Endothelial cell of umbilical vein (primary cell): ENCODE data around the gene PIK3R6. TPM values are rescaled to one million over a fixed set of nuclear protein-coding genes. Genes with fewer than 3 reads are reported as not detected.

ENCODE experiments used
- BruUV-seq: library from RNA; stranded (reverse); fragments of 400-500 nt; replicated peaks from 2 replicates; lab custom pipeline; 2021; lab: Mats Ljungman, UMichigan
- CTCF ChIA-PET: fragments of 300-600, 350-600 bp; sonication (Branson Sonifier 250); formaldehyde crosslinking; loops from one replicate; lab custom pipeline; 2021; ENCODE audit warnings: antibody characterized with exemption, inconsistent platforms; lab: Charles Lee
- POLR2A ChIA-PET: fragments of 300-600, 350-600 bp; sonication (Branson Sonifier 250); formaldehyde crosslinking; loops from one replicate; lab custom pipeline; 2021; ENCODE audit warnings: antibody characterized with exemption, inconsistent platforms; lab: Charles Lee
- DNase-seq: peaks from one replicate; pipeline ENCODE4 v3.0.0-alpha.2; 2011; ENCODE audit warnings: low read depth, low spot score
- FAIRE-seq: peaks from 2 replicates; lab custom pipeline; 2011; peaks lifted over from hg19 to GRCh38; lab: Jason Lieb, UNC
- H2AFZ ChIP-seq: 2 replicates; pipeline ENCODE4 v1.6.0; 2012; ENCODE audit warnings: low read depth, low read length, control low read depth, inconsistent platforms
- H3K27ac ChIP-seq: 2 replicates; pipeline ENCODE4 v1.5.1; 2011; ENCODE audit warnings: low read depth, mild to moderate bottlenecking, control low read depth, low read length, moderate library complexity; ENCODE audit not compliant: insufficient read depth
- H3K27me3 ChIP-seq, 2 experiments: 2 replicates each; pipeline versions ENCODE4 v1.6.0 to v1.6.1; 2011; ENCODE audit warnings: low read length in 2 of 2, mixed read lengths in 1 of 2; ENCODE audit not compliant: control insufficient read depth in 2 of 2, insufficient read depth in 2 of 2
- H3K36me3 ChIP-seq, 2 experiments: 2 replicates in 1 of 2; 3 replicates in 1 of 2; pipeline ENCODE4 v1.5.1; 2011; ENCODE audit warnings: low read length in 2 of 2, mild to moderate bottlenecking in 1 of 2, moderate library complexity in 1 of 2; ENCODE audit not compliant: control insufficient read depth in 2 of 2, insufficient read depth in 2 of 2; ENCODE audit errors: extremely low read depth in 1 of 2
- H3K4me1 ChIP-seq: 3 replicates; pipeline ENCODE4 v1.5.1; 2011; ENCODE audit warnings: mild to moderate bottlenecking, low read length; ENCODE audit not compliant: control insufficient read depth, insufficient read depth; ENCODE audit errors: extremely low read depth
- H3K4me2 ChIP-seq: 2 replicates; pipeline ENCODE4 v1.6.1; 2011; ENCODE audit warnings: low read length, control low read depth, mixed read lengths; ENCODE audit not compliant: insufficient read depth
- H3K4me3 ChIP-seq, 3 experiments: fragments of 200-600 bp in 1 of 3; sonication (generic), shearing (Covaris generic) in 1 of 3; replicated peaks in 1 of 3; 2 replicates each; pipeline ENCODE4 v1.5.1; 2011 to 2016; ENCODE audit warnings: control low read depth in 3 of 3, low read length in 3 of 3, mild to moderate bottlenecking in 2 of 3, inconsistent platforms in 1 of 3, low read depth in 1 of 3, moderate library complexity in 1 of 3; ENCODE audit not compliant: insufficient read depth in 1 of 3
- H3K79me2 ChIP-seq: 2 replicates; pipeline ENCODE4 v1.6.0; 2012; ENCODE audit warnings: low read length, inconsistent platforms; ENCODE audit not compliant: control insufficient read depth, insufficient read depth
- H3K9ac ChIP-seq: replicated peaks from 2 replicates; pipeline ENCODE3; 2011; ENCODE audit warnings: low read length, control low read depth; ENCODE audit not compliant: insufficient read depth; ENCODE audit errors: extremely low read depth
- H3K9me1 ChIP-seq: replicated peaks from 3 replicates; pipeline ENCODE4 v1.6.0; 2011; ENCODE audit warnings: mild to moderate bottlenecking, low read length; ENCODE audit not compliant: control insufficient read depth, insufficient read depth; ENCODE audit errors: extremely low read depth
- H3K9me3 ChIP-seq: replicated peaks from 2 replicates; pipeline ENCODE4 v1.5.1; 2012; ENCODE audit warnings: low read length, inconsistent platforms; ENCODE audit not compliant: control insufficient read depth, insufficient read depth
- H4K20me1 ChIP-seq: replicated peaks from 2 replicates; pipeline ENCODE3; 2011; ENCODE audit warnings: mild to moderate bottlenecking, low read length; ENCODE audit not compliant: control insufficient read depth, insufficient read depth; ENCODE audit errors: extremely low read depth
- EZH2 ChIP-seq: IDR thresholded peaks from 2 replicates; pipeline ENCODE4 v1.6.1; 2012; ENCODE audit warnings: borderline replicate concordance, low read depth, mild to moderate bottlenecking, moderate library complexity, low read length, inconsistent platforms; ENCODE audit not compliant: severe bottlenecking
- FOS ChIP-seq: IDR thresholded peaks from 2 replicates; pipeline ENCODE4 v1.6.1; 2011; ENCODE audit warnings: mild to moderate bottlenecking, low read length, moderate library complexity, borderline replicate concordance; ENCODE audit not compliant: insufficient read depth
- GATA2 ChIP-seq: IDR thresholded peaks from 2 replicates; pipeline ENCODE4 v1.7.0; 2011; ENCODE audit warnings: low read depth, mild to moderate bottlenecking, moderate library complexity, mixed read lengths, low read length; ENCODE audit not compliant: insufficient read length, insufficient read depth
- JUN ChIP-seq: IDR thresholded peaks from 2 replicates; pipeline ENCODE4 v1.6.1; 2011; ENCODE audit warnings: borderline replicate concordance, low read depth; ENCODE audit not compliant: insufficient read length, insufficient read depth
- MYC ChIP-seq: IDR thresholded peaks from one replicate; pipeline ENCODE4 v1.6.1; 2011; ENCODE audit warnings: mild to moderate bottlenecking, low read depth, low read length
- POLR2A ChIP-seq: IDR thresholded peaks from 2 replicates; pipeline ENCODE4 v1.6.1; 2012; ENCODE audit warnings: low read depth, mild to moderate bottlenecking, control low read depth, low read length
- POLR2AphosphoS5 ChIP-seq: IDR thresholded peaks from 2 replicates; pipeline ENCODE4 v1.6.1; 2012; ENCODE audit warnings: low read depth, mild to moderate bottlenecking, control low read depth, low read length, moderate library complexity; ENCODE audit not compliant: insufficient read depth
- dilution Hi-C: fragments of 300-500 bp; cut with MboI; formaldehyde crosslinking; loops from one replicate; pipeline ENCODE4 v1.15.0; 2019; ENCODE audit warnings: low sequenced_read_pairs; ENCODE audit not compliant: extremely low pct_ligation_motif_present
- intact Hi-C: fragments of 100-400 bp; cut with micrococcal nuclease; formaldehyde crosslinking; loops from one replicate; pipeline ENCODE4 v1.10.0; 2022
- polyA plus RNA-seq, 4 experiments: library from polyadenylated mRNA; depleted of rRNA in 3 of 4; stranded (reverse) in 3 of 4; unstranded in 1 of 4; fragments of >200 nt; gene quantifications; 2 replicates each; pipeline versions ENCODE4 v1.2.1 to v1.2.3, GENCODE V29; 2011 to 2012; ENCODE audit warnings: missing spikeins in 1 of 4
- total RNA-seq: library from RNA; stranded (reverse); gene quantifications from 2 replicates; pipeline ENCODE4 v1.2.3, GENCODE V29; 2021
- TF ChIP-seq, protein P1 (sequence below): IDR thresholded peaks from 2 replicates; pipeline ENCODE4 v1.6.1; 2011; ENCODE audit not compliant: insufficient read depth, insufficient read length
- TF ChIP-seq, protein P2 (sequence below), 2 donors: IDR thresholded peaks; 1 replicate in 1 of 2; 2 replicates in 1 of 2; pipeline ENCODE4 v1.5.1; 2011; ENCODE audit warnings: low read length in 2 of 2, mild to moderate bottlenecking in 2 of 2, moderate library complexity in 2 of 2, control low read depth in 1 of 2, inconsistent platforms in 1 of 2, low read depth in 1 of 2; ENCODE audit not compliant: insufficient read depth in 1 of 2; ENCODE audit errors: extremely low read depth in 1 of 2

Gene PIK3R6
- total and polyA plus RNA-seq, 2 donors (not counting 3 experiments of a cell fraction or from before 2014, with no cell fraction given) = not detected

DNA sequence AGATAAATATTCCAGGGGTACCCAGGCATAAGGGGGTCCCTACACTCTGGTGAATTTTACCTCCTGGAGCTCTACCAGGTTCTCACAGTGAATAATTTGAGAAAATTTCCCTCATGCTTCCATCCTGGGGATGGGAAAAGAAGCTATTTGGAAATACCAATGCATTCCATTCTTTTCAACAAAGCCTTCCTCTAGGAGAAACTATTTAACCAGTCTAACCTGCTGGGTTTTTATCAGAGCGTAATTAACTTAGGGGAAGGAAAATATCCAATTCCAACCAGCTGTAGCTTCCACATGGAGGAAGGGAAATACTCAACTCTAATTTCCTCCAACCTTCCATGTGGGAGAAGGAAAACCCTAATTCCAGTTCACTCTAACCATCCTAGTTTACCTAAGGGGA lies 85.3 kb downstream of the PIK3R6 start:
- Histone ChIP-seq H3K27me3 (peaks cover 0 to 3% of the 10 kb centered on the region in 2 experiments), H4K20me1 (no peaks in the 10 kb centered on the region), H3K27ac (no peak overlapping the region), H3K36me3 (no peaks in the 10 kb centered on the region), H3K4me2 (no peak overlapping the region), H3K4me1 (no peaks in the 10 kb centered on the region), H3K9me3 (no peaks in the 10 kb centered on the region), H3K79me2 (no peaks in the 10 kb centered on the region), H2AFZ (no peak overlapping the region), H3K4me3 (no peak overlapping the region), H3K9ac (no peak overlapping the region), H3K9me1 (no peaks in the 10 kb centered on the region)
- DNase-seq = no peak
- intact Hi-C loops = no loop called here
- ChIA-PET POLR2A (no interaction called here), CTCF (interaction anchor here (1.1 to 1.8 kb wide), 2 partner anchors 37 to 398 kb away, joined by 3 to 7 read pairs; no protein-coding TSS in a partner anchor)
- FAIRE-seq = no peak
- BruUV-seq = no TSS peak
- dilution Hi-C loops = no loop called here
- no peak for TF ChIP-seq EZH2
- no peak for TF ChIP-seq MYC
- TF ChIP-seq JUN = no peak
- TF ChIP-seq, protein P1, sequence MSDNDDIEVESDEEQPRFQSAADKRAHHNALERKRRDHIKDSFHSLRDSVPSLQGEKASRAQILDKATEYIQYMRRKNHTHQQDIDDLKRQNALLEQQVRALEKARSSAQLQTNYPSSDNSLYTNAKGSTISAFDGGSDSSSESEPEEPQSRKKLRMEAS = no peak
- TF ChIP-seq, protein P2, sequence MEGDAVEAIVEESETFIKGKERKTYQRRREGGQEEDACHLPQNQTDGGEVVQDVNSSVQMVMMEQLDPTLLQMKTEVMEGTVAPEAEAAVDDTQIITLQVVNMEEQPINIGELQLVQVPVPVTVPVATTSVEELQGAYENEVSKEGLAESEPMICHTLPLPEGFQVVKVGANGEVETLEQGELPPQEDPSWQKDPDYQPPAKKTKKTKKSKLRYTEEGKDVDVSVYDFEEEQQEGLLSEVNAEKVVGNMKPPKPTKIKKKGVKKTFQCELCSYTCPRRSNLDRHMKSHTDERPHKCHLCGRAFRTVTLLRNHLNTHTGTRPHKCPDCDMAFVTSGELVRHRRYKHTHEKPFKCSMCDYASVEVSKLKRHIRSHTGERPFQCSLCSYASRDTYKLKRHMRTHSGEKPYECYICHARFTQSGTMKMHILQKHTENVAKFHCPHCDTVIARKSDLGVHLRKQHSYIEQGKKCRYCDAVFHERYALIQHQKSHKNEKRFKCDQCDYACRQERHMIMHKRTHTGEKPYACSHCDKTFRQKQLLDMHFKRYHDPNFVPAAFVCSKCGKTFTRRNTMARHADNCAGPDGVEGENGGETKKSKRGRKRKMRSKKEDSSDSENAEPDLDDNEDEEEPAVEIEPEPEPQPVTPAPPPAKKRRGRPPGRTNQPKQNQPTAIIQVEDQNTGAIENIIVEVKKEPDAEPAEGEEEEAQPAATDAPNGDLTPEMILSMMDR (IDR thresholded peaks at IDR 0.05; ENCODE audit: extremely low read depth in 1 of 2, insufficient read depth in 1 of 2, low read depth in 1 of 2, low read length in 2 of 2) = no peak
- no peak for TF ChIP-seq GATA2
- no peak for TF ChIP-seq POLR2A
- no peak for TF ChIP-seq POLR2AphosphoS5
- no peak for TF ChIP-seq FOS
